Kidney (tissue), 14 donors: ENCODE results near the gene RIT2. TPM values are rescaled to one million over a fixed set of nuclear protein-coding genes. Genes with fewer than 3 reads are reported as not detected.

Experiments
- DNase-seq, 5 donors: peaks; one replicate each; pipeline ENCODE4 v3.0.0-alpha.2; 2013 to 2020
- FAIRE-seq: peaks from 2 replicates; lab custom pipeline; 2012; peaks lifted over from hg19 to GRCh38; lab: Jason Lieb, UNC
- H3K27ac ChIP-seq, 2 donors: one replicate each; pipeline ENCODE4 v1.7.0; 2013; ENCODE audit warnings: low read depth in 2 of 2, low read length in 2 of 2, inconsistent platforms in 1 of 2
- H3K27me3 ChIP-seq: one replicate; pipeline ENCODE4 v1.7.1; 2013; ENCODE audit warnings: low read length, inconsistent platforms; ENCODE audit not compliant: control insufficient read depth, insufficient read depth
- H3K36me3 ChIP-seq, 3 donors: one replicate each; pipeline versions ENCODE4 v1.7.0 to v1.7.1; 2013; ENCODE audit warnings: low read length in 3 of 3, control low read depth in 1 of 3, inconsistent platforms in 1 of 3; ENCODE audit not compliant: insufficient read depth in 3 of 3, control insufficient read depth in 2 of 3
- H3K4me1 ChIP-seq, 3 donors: one replicate each; pipeline versions ENCODE4 v1.7.0 to v1.7.1; 2013; ENCODE audit warnings: low read length in 3 of 3, inconsistent platforms in 1 of 3, low read depth in 1 of 3; ENCODE audit not compliant: control insufficient read depth in 2 of 3, insufficient read depth in 2 of 3
- H3K4me3 ChIP-seq, 3 donors: one replicate each; pipeline versions ENCODE4 v1.7.0 to v1.8.1; 2013; ENCODE audit warnings: low read length in 3 of 3, control low read depth in 1 of 3, inconsistent platforms in 1 of 3
- H3K9ac ChIP-seq, 3 donors: one replicate each; pipeline versions ENCODE4 v1.7.0 to v1.7.1; 2013; ENCODE audit warnings: low read length in 3 of 3, control low read depth in 1 of 3, inconsistent platforms in 1 of 3
- H3K9me3 ChIP-seq, 3 donors: one replicate each; pipeline versions ENCODE4 v1.7.0 to v1.7.1; 2013; ENCODE audit warnings: low read length in 3 of 3, control low read depth in 1 of 3, inconsistent platforms in 1 of 3; ENCODE audit not compliant: control insufficient read depth in 2 of 3, insufficient read depth in 1 of 3
- CTCF ChIP-seq: IDR thresholded peaks from 3 replicates; pipeline ENCODE4 v1.5.1; 2012; ENCODE audit warnings: mild to moderate bottlenecking, moderate library complexity, borderline replicate concordance; ENCODE audit not compliant: insufficient read depth; ENCODE audit errors: extremely low read depth
- intact Hi-C: fragments of 100-400 bp; cut with DNase I; formaldehyde crosslinking; loops from one replicate; pipeline ENCODE4 v1.11.1; 2022
- polyA plus RNA-seq: library from polyadenylated mRNA; stranded (reverse); fragments of 350-450 nt; fragmentation: Illumina TruSeq; extraction: RNeasy Lipid Tissue Mini Kit (QIAGEN cat#74804); gene quantifications from one replicate; pipeline ENCODE4 v1.2.3, GENCODE V29; 2014; ENCODE audit warnings: low read depth, low replicate concordance; ENCODE audit not compliant: insufficient read depth
- total RNA-seq: library from RNA; stranded (reverse); fragmentation: NEBNext Ultra II Directional; extraction: Animal tissue kit (Norgen Biotek cat#: 25700); gene quantifications from one replicate; pipeline ENCODE4 v1.2.1, GENCODE V29; 2021
- donor health status: control.
- donor health status: control.
- donor health status: control.
- donor health status: control.
- donor health status: control.
- donor health status: DM: yes; HTN: yes; CAD: no.
- donor health status: Normal renal cell carcinoma (clear cell type).

Gene RIT2
- total and polyA plus RNA-seq, 2 donors from 2014 or later, result not detected

- no peak for TF ChIP-seq CTCF
- H3K27ac ChIP-seq, result no peak overlapping the region
These were observed 7.0 kb downstream of the RIT2 start for GRCh38 chr18:43108469-43108868.

DNA sequence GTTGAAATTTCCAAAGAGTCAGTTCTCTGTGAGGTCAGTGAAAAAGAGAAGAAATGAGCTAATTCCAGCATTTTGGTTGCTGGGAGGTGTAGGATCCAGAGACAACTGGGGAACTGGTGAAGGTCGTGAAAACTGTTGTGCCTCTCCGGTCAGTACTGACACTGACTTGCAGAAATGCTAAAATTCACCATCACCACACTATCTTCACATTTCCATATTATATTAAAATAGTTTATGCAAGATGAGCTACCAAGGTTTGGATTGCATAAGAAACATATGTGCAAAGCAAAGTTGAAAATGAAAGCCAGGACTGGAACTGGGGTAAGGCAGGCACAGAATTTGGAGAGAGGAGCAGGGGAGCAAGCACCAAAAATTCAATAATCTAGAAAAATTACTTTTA is 21.8 kb downstream of the RIT2 start:
- intact Hi-C loops, result no loop called here
- Histone ChIP-seq H3K36me3 (no peaks in the 10 kb centered on the region), H3K27me3 (no peaks in the 10 kb centered on the region), H3K4me1 (no peaks in the 10 kb centered on the region), H3K27ac (no peak overlapping the region), H3K9ac (no peak overlapping the region), H3K4me3 (no peak overlapping the region), H3K9me3 (no peaks in the 10 kb centered on the region)
- no peak for TF ChIP-seq CTCF
- no peak for DNase-seq
- FAIRE-seq, result no peak

More at GRCh38 chr18:43108469-43108868, 7.0 kb downstream of the RIT2 start:
- intact Hi-C loops, result no loop called here
- Histone ChIP-seq H3K4me3 (no peak overlapping the region), H3K36me3 (no peaks in the 10 kb centered on the region), H3K9me3 (no peaks in the 10 kb centered on the region), H3K4me1 (no peaks in the 10 kb centered on the region), H3K27me3 (no peaks in the 10 kb centered on the region), H3K9ac (no peak overlapping the region)
- no peak for DNase-seq
- no peak for FAIRE-seq

DNA sequence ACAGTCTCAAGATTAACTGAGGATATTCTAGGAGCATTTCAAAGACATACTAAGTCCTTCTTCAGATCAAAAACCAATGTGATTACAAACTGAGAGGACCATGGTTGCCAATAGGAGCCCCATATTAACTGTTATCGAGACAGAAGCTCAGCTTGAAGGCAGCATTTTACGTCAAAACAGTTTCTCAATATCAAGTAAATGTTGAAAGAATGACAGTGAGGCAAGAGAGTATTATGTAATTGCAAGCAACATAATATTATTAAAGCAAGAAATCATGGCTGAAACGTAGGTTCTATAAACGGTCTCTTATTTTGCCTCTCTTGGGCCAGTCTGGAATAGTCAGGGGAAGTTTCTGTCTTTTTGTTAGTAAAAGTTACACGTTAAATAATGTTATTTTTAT is 22.9 kb downstream of the RIT2 start:
- H3K27ac ChIP-seq, result no peak overlapping the region
- no peaks in the 10 kb centered on the region for H3K27me3 ChIP-seq
- H3K4me1 ChIP-seq, result no peaks in the 10 kb centered on the region
- no peak overlapping the region for H3K4me3 ChIP-seq
- no peaks in the 10 kb centered on the region for H3K36me3 ChIP-seq
- TF ChIP-seq CTCF, result no peak
- H3K9ac ChIP-seq, result no peak overlapping the region
- H3K9me3 ChIP-seq, result no peaks in the 10 kb centered on the region
- FAIRE-seq (no peak), DNase-seq (no peak)
- intact Hi-C loops, result no loop called here

GRCh38 chr18:43081396-43081795 is 34.1 kb downstream of the RIT2 start:
- H3K27me3 ChIP-seq, result no peaks in the 10 kb centered on the region
- no peak for TF ChIP-seq CTCF
- intact Hi-C loops, result no loop called here

More at GRCh38 chr18:43081396-43081795, 34.1 kb downstream of the RIT2 start:
- no peak for FAIRE-seq
- no peak overlapping the region for H3K27ac ChIP-seq
- H3K4me3 ChIP-seq, result no peak overlapping the region
- no peaks in the 10 kb centered on the region for H3K36me3 ChIP-seq
- H3K9me3 ChIP-seq, result no peaks in the 10 kb centered on the region
- no peaks in the 10 kb centered on the region for H3K4me1 ChIP-seq
- no peak for DNase-seq
- no peak overlapping the region for H3K9ac ChIP-seq
